ENCODE measurements around the gene HOXC12.

DNA sequence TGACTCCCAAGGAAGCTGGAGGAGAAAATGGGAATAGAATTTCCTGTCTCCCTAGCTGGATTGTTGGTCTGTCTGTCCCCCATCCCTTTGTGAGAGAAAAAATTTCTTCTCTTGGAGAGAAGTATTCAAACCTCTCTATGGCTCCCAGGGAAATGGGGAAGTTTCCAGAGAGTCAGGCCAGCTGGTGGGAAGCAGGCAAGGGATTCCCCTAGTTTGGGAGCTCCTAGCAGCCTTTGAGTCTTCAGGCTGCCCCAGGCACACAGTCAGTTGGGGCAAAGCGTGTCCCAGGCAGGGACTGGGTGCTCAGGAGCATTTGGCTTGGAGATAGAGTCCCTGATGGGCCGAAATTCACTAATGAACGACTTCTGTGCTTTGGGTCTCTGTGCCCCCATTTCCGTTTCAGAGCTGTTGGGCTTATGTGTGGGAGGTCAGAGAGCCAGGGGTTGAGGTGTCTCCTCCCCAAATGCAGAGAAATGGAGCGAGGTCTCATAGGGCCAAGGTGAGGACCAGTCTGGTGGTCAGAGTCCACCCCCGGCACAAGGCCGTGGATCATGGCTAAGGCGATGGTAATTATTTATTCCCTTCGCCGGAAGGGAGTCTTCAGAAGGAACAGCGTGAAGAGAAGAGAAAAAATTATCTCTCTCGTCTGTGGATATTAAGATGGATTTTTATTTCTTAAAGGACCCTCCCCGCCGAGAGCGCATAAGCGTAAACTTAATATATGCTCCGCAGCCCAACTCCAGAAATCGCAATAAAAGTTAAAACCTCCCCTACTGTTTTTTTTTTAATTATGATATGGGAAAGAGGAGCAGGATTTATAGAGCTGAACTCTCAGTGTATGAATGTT is 38.7 kb downstream of the HOXC12 start:
- TF ChIP-seq, protein P1, sequence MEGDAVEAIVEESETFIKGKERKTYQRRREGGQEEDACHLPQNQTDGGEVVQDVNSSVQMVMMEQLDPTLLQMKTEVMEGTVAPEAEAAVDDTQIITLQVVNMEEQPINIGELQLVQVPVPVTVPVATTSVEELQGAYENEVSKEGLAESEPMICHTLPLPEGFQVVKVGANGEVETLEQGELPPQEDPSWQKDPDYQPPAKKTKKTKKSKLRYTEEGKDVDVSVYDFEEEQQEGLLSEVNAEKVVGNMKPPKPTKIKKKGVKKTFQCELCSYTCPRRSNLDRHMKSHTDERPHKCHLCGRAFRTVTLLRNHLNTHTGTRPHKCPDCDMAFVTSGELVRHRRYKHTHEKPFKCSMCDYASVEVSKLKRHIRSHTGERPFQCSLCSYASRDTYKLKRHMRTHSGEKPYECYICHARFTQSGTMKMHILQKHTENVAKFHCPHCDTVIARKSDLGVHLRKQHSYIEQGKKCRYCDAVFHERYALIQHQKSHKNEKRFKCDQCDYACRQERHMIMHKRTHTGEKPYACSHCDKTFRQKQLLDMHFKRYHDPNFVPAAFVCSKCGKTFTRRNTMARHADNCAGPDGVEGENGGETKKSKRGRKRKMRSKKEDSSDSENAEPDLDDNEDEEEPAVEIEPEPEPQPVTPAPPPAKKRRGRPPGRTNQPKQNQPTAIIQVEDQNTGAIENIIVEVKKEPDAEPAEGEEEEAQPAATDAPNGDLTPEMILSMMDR (IDR thresholded peaks at IDR 0.05): no peak
- no peak for TF ChIP-seq POLR2A (IDR thresholded peaks at IDR 0.05)
